GM18508 (cell line): ENCODE results near the gene SEC61A1.

Experiments used
- ATAC-seq: cut with Tn5 transposase; IDR thresholded peaks from one replicate; pipeline ENCODE4 v1.9.1; 2021; ENCODE audit warnings: moderate number of reproducible peaks; ENCODE audit not compliant: insufficient read depth, unreplicated experiment

Gene SEC61A1

GRCh38 chr3:128076483-128077201 is 24.4 kb downstream of the SEC61A1 start:
- no peak for ATAC-seq

GRCh38 chr3:128077202-128077624 is 25.0 kb downstream of the SEC61A1 start:
- ATAC-seq, result no peak

- no peak for ATAC-seq
Observed at GRCh38 chr3:128077665-128078064, 25.4 kb downstream of the SEC61A1 start.

GRCh38 chr3:128078322-128078721 is 26.1 kb downstream of the SEC61A1 start:
- ATAC-seq, result no peak

GRCh38 chr3:128078875-128079274 is 26.6 kb downstream of the SEC61A1 start:
- no peak for ATAC-seq

- ATAC-seq, result no peak
Observed at GRCh38 chr3:128079823-128080222, 27.6 kb downstream of the SEC61A1 start.

GRCh38 chr3:128080323-128081080 is 28.3 kb downstream of the SEC61A1 start:
- ATAC-seq, result no peak

GRCh38 chr3:128081226-128081625 is 29.0 kb downstream of the SEC61A1 start:
- no peak for ATAC-seq

GRCh38 chr3:128081846-128082245 is 29.6 kb downstream of the SEC61A1 start:
- ATAC-seq, result no peak

- ATAC-seq, result no peak
Observed at GRCh38 chr3:128082546-128082945, 30.3 kb downstream of the SEC61A1 start.

- no peak for ATAC-seq
Observed at GRCh38 chr3:128083396-128083795, 31.2 kb downstream of the SEC61A1 start.

GRCh38 chr3:128083980-128084674 is 31.9 kb downstream of the SEC61A1 start:
- ATAC-seq, result no peak

- ATAC-seq, result no peak
Observed at GRCh38 chr3:128084675-128085021, 32.4 kb downstream of the SEC61A1 start.

GRCh38 chr3:128089135-128089534 is 36.9 kb downstream of the SEC61A1 start:
- ATAC-seq, result no peak

- no peak for ATAC-seq
Observed at GRCh38 chr3:128091586-128091985, 39.3 kb downstream of the SEC61A1 start.

GRCh38 chr3:128094295-128095151 is 42.3 kb downstream of the SEC61A1 start:
- no peak for ATAC-seq

- ATAC-seq, result no peak
Observed at GRCh38 chr3:128095222-128095703, 43.0 kb downstream of the SEC61A1 start.

- ATAC-seq, result no peak
Observed at GRCh38 chr3:128098234-128098633, 46.0 kb downstream of the SEC61A1 start.

- ATAC-seq, result no peak
Observed at GRCh38 chr3:128100161-128100560, 47.9 kb downstream of the SEC61A1 start.

- no peak for ATAC-seq
Observed at GRCh38 chr3:128100638-128101037, 48.4 kb downstream of the SEC61A1 start.
